NCI-H526 treated with DMSO at 0.1 percent for 48 hours (cell line): ENCODE measurements around the gene ACIN1.

ENCODE experiments used
- DNase-seq: peaks from one replicate; lab custom pipeline; 2025; lab: John Stamatoyannopoulos, UW

Gene ACIN1

GRCh38 chr14:23042162-23042965, 52.6 kb downstream of the ACIN1 start, which contains the start of gene PSMB11:
TSS of gene PSMB11 (plus strand) at chr14:23042212. CDS start at chr14:23042226, 14 bp downstream.
- DNase-seq: no peak

- DNase-seq: no peak
Observed at GRCh38 chr14:23041729-23042128, 53.2 kb downstream of the ACIN1 start.

- no peak for DNase-seq
Observed at GRCh38 chr14:23040100-23040499, 54.8 kb downstream of the ACIN1 start.

- DNase-seq: no peak
Observed at GRCh38 chr14:23035303-23036144, 59.4 kb downstream of the ACIN1 start.

GRCh38 chr14:23034498-23035302, 60.2 kb downstream of the ACIN1 start, which contains the start of gene PSMB5:
TSS of gene PSMB5 (minus strand) at chr14:23034900. CDS start at chr14:23034881, 19 bp downstream.
- no peak for DNase-seq

- DNase-seq: no peak
Observed at GRCh38 chr14:23033801-23034497, 61.0 kb downstream of the ACIN1 start.

GRCh38 chr14:23033251-23033727, 61.6 kb downstream of the ACIN1 start:
- no peak for DNase-seq

- no peak for DNase-seq
Observed at GRCh38 chr14:23030936-23031335, 64.0 kb downstream of the ACIN1 start.

- no peak for DNase-seq
Observed at GRCh38 chr14:23028799-23029198, 66.1 kb downstream of the ACIN1 start.

GRCh38 chr14:23025151-23025814, 69.7 kb downstream of the ACIN1 start:
- no peak for DNase-seq

- DNase-seq: no peak
Observed at GRCh38 chr14:23024612-23025075, 70.3 kb downstream of the ACIN1 start.

GRCh38 chr14:23023795-23024152, 71.2 kb downstream of the ACIN1 start:
- DNase-seq: no peak

GRCh38 chr14:23023022-23023794, 71.7 kb downstream of the ACIN1 start:
- DNase-seq: no peak

- DNase-seq: no peak
Observed at GRCh38 chr14:23021889-23022442, 73.0 kb downstream of the ACIN1 start.

GRCh38 chr14:23021434-23021833, 73.5 kb downstream of the ACIN1 start:
- DNase-seq: no peak

- DNase-seq: no peak
Observed at GRCh38 chr14:23020143-23021128, 74.5 kb downstream of the ACIN1 start.

GRCh38 chr14:23018107-23018506, 76.8 kb downstream of the ACIN1 start:
- no peak for DNase-seq

- no peak for DNase-seq
Observed at GRCh38 chr14:23017091-23017490, 77.8 kb downstream of the ACIN1 start.
